Natural killer cell (primary cell): ENCODE data around the gene UPK2. TPM values are rescaled to one million over a fixed set of nuclear protein-coding genes. Genes with fewer than 3 reads are reported as not detected.
A peak's percentile ranks its signal among the peaks of the same experiment; 100 is the strongest.

Source experiments
- ATAC-seq, 3 donors: fragments of 150-1000 bp in 2 of 3; fragments of 200-7000 bp in 1 of 3; cut with Tn5 transposase; 1 replicate in 1 of 3; 2 replicates in 2 of 3; pipeline ENCODE4 v1.10.0; 2021; ENCODE audit warnings: mild to moderate bottlenecking in 2 of 3, moderate library complexity in 2 of 3
- DNase-seq, 2 donors: peaks; one replicate each; pipeline versions ENCODE4 v3.0.0 to v3.0.0-alpha.2; 2013 to 2021; ENCODE audit warnings: mixed read lengths in 1 of 2
- H3K27ac ChIP-seq: one replicate; pipeline ENCODE4 v1.5.1; 2013; ENCODE audit warnings: mild to moderate bottlenecking, low read length
- H3K27me3 ChIP-seq: one replicate; pipeline ENCODE4 v1.6.1; 2013; ENCODE audit warnings: low read length; ENCODE audit not compliant: control insufficient read depth, insufficient read depth
- H3K36me3 ChIP-seq: one replicate; pipeline ENCODE4 v1.6.1; 2013; ENCODE audit warnings: low read length; ENCODE audit not compliant: control insufficient read depth, insufficient read depth
- H3K4me1 ChIP-seq: one replicate; pipeline ENCODE4 v1.6.1; 2013; ENCODE audit warnings: low read length; ENCODE audit not compliant: control insufficient read depth, insufficient read depth
- H3K4me3 ChIP-seq: one replicate; pipeline ENCODE4 v1.5.1; 2013; ENCODE audit warnings: low read length
- H3K9me3 ChIP-seq: one replicate; pipeline ENCODE4 v1.6.1; 2013; ENCODE audit warnings: low read length; ENCODE audit not compliant: control insufficient read depth, insufficient read depth
- H3K27ac Mint-ChIP-seq, 2 donors: one replicate each; pipeline ENCODE4 v1.8.0; 2022; ENCODE audit warnings: mild to moderate bottlenecking in 2 of 2, mixed read lengths in 2 of 2, moderate library complexity in 1 of 2
- H3K27me3 Mint-ChIP-seq, 2 donors: one replicate each; pipeline ENCODE4 v1.8.0; 2022; ENCODE audit warnings: low read depth in 2 of 2, mixed read lengths in 2 of 2
- H3K36me3 Mint-ChIP-seq: one replicate; pipeline ENCODE4 v1.8.0; 2022; ENCODE audit warnings: mixed read lengths
- H3K4me1 Mint-ChIP-seq, 2 donors: one replicate each; pipeline ENCODE4 v1.8.0; 2022; ENCODE audit warnings: mixed read lengths in 2 of 2
- H3K4me3 Mint-ChIP-seq: one replicate; pipeline ENCODE4 v1.8.0; 2022; ENCODE audit warnings: mild to moderate bottlenecking, moderate library complexity, mixed read lengths
- H3K9me3 Mint-ChIP-seq, 2 donors: one replicate each; pipeline ENCODE4 v1.8.0; 2022; ENCODE audit warnings: mixed read lengths in 2 of 2
- CTCF ChIP-seq: fragments of 200-600 bp; IDR thresholded peaks from one replicate; pipeline ENCODE4 v1.8.0; 2022; ENCODE audit warnings: antibody characterized with exemption
- WGBS: methylation state at CpG from one replicate; pipeline ENCODE4 v1.1.7; 2013; ENCODE audit warnings: missing lambda C conversion rate; ENCODE audit not compliant: insufficient coverage; 5-methylcytosine and 5-hydroxymethylcytosine counted together
- intact Hi-C: fragments of 100-400 bp; cut with micrococcal nuclease; formaldehyde crosslinking; loops from one replicate; pipeline ENCODE4 v1.14.2; 2022
- total RNA-seq, 4 donors: library from RNA; stranded (reverse); fragments of 120-200 nt in 1 of 4; gene quantifications; one replicate each; pipeline versions ENCODE4 v1.2.3 to v1.2.4, GENCODE V29; 2013 to 2022

The UPK2 gene
- total RNA-seq, 3 donors from 2014 or later (not counting 1 experiment from before 2014, with no cell fraction given) = 0.40 to 0.41 TPM; not detected in 1

GRCh38 chr11:118913411-118914125 lies 42.5 kb upstream of the UPK2 start:
- peaks cover 97% of the 10 kb centered on the region for H3K4me1 ChIP-seq
- no peaks in the 10 kb centered on the region for H3K27me3 ChIP-seq
- H3K36me3 ChIP-seq = peaks cover 17% of the 10 kb centered on the region
- H3K4me3 ChIP-seq = peak overlapping the region; percentile 30
- H3K27ac ChIP-seq = peak overlapping the region; percentile 94
- H3K9me3 Mint-ChIP-seq = no peaks in the 10 kb centered on the region
- peak overlapping the region; percentile 95 to 96 for H3K27ac Mint-ChIP-seq
- H3K4me1 Mint-ChIP-seq = peaks cover 69 to 92% of the 10 kb centered on the region in 2 donors
- peak overlapping the region; percentile 92 for H3K4me3 Mint-ChIP-seq
- WGBS = 0% methylated on average over 5 of the region's 9 CpGs
- no peaks in the 10 kb centered on the region for H3K36me3 Mint-ChIP-seq
- intact Hi-C loops = loop anchor here (1.0 to 2.0 kb wide), 2 partner anchors 15 to 37 kb away; no protein-coding TSS in a partner anchor
- H3K9me3 ChIP-seq = no peaks in the 10 kb centered on the region
- no peaks in the 10 kb centered on the region for H3K27me3 Mint-ChIP-seq
- ATAC-seq (peak; percentile 4 to 27 (median 25)), DNase-seq (peak; percentile 46 to 72)
- no peak for TF ChIP-seq CTCF

DNA sequence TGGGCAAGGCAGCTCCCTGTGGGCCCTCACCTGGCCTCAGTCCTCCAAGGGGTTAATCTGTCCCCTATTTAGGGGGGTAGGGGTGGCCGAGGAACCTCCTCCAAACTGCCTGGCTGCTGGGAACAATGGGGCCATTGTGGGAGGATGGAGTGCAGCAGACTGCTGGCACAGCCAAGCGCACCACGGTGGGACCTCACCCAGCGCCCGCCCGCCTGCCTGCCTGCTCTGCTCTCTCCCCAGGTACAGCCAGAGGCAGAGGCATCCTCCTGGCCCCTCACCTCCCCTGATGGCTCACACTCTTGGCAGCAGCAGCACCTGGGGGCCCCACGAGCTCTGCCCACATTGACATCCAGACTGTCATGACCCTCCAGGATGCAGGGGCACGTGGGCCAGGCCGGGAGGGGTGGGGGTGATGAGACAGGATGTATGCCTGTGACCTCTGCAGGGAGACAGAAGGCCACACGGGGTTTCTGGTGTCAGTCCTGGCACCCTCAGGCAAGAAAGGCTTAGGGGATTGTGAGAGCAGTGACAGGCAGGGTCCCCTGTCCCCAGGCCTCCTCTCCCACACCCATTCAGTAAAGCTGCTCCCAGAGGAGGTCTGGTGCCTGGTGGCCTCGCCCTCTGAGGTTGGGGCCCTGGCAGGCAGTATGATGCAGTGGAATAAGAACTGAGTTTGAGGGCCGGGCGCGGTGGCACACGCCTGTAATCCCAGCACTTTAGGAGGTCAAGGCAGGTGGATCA lies 41.8 kb upstream of the UPK2 start:
- 17% methylated on average over 14 of the region's 15 CpGs for WGBS

DNA sequence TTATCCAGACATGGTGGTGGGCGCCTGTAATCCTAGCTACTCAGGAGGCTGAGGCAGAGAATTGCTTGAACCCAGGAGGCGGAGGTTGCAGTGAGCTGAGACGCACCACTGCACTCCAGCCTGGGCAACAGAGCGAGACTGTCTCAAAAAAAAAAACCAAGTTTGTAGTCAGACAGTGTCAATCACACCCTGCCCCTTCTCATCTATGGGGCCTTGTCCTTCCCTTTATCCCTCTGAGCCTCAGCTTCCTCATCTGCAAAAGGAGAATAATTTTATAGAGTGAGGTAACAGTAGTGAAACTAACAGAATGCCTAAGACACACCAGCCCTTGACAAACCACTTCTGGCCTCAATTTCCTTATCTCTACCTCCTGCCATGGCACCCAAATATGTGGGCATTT lies 41.1 kb upstream of the UPK2 start:
- ATAC-seq (peak in 2 of 3 donors; percentile 1 to 15), DNase-seq (peak in 1 of 2 donors; percentile 57)
- WGBS = 29% methylated on average over 4 of the region's 4 CpGs
- H3K27me3 Mint-ChIP-seq = no peaks in the 10 kb centered on the region
- H3K9me3 Mint-ChIP-seq = no peaks in the 10 kb centered on the region
- H3K4me3 Mint-ChIP-seq = peak overlapping the region; percentile 89
- H3K27ac ChIP-seq = peak overlapping the region; percentile 94
- H3K4me3 ChIP-seq = no peak overlapping the region
- H3K27ac Mint-ChIP-seq = peak overlapping the region; percentile 95 to 96
- H3K9me3 ChIP-seq = no peaks in the 10 kb centered on the region
- intact Hi-C loops = loop anchor here (1.0 kb wide), 1 partner anchor 13 kb away; no protein-coding TSS in a partner anchor
- TF ChIP-seq CTCF = no peak
- peaks cover 73 to 92% of the 10 kb centered on the region in 2 donors for H3K4me1 Mint-ChIP-seq
- H3K4me1 ChIP-seq = peaks cover 98% of the 10 kb centered on the region
- H3K36me3 Mint-ChIP-seq = no peaks in the 10 kb centered on the region
- no peaks in the 10 kb centered on the region for H3K27me3 ChIP-seq
- H3K36me3 ChIP-seq = peaks cover 17% of the 10 kb centered on the region

More for the DNA sequence above, 41.8 kb upstream of the UPK2 start:
- Histone ChIP-seq H3K9me3 (no peaks in the 10 kb centered on the region), H3K36me3 (peaks cover 17% of the 10 kb centered on the region), H3K4me1 (peaks cover 98% of the 10 kb centered on the region), H3K27ac (peak overlapping the region; percentile 94), H3K27me3 (no peaks in the 10 kb centered on the region), H3K4me3 (peak overlapping the region; percentile 30)
- peak; percentile 25 to 69 (median 44) for ATAC-seq
- Mint-ChIP-seq H3K4me3 (peak overlapping the region; percentile 89), H3K9me3 (no peaks in the 10 kb centered on the region), H3K27me3 (no peaks in the 10 kb centered on the region), H3K4me1 (peaks cover 66 to 91% of the 10 kb centered on the region in 2 donors), H3K36me3 (no peaks in the 10 kb centered on the region), H3K27ac (peak overlapping the region; percentile 95 to 96)
- intact Hi-C loops = loop anchor here (1.0 kb wide), 1 partner anchor 14 kb away; no protein-coding TSS in a partner anchor
- DNase-seq = peak; percentile 65 to 86
- no peak for TF ChIP-seq CTCF
